Kidney (tissue), 14 donors: Measurements from ENCODE around the gene GRIA4. TPM values are rescaled to one million over a fixed set of nuclear protein-coding genes. Genes with fewer than 3 reads are reported as not detected.
"Not testable (repeated sequence)": the region's sequence is repeated elsewhere in the genome, so short reads cannot be mapped to it uniquely, and the experiment has no call there.

Experiments
- DNase-seq, 5 donors: peaks; one replicate each; pipeline ENCODE4 v3.0.0-alpha.2; 2013 to 2020
- FAIRE-seq: peaks from 2 replicates; lab custom pipeline; 2012; peaks lifted over from hg19 to GRCh38; lab: Jason Lieb, UNC
- H3K27ac ChIP-seq, 2 donors: one replicate each; pipeline ENCODE4 v1.7.0; 2013; ENCODE audit warnings: low read depth in 2 of 2, low read length in 2 of 2, inconsistent platforms in 1 of 2
- H3K27me3 ChIP-seq: one replicate; pipeline ENCODE4 v1.7.1; 2013; ENCODE audit warnings: low read length, inconsistent platforms; ENCODE audit not compliant: control insufficient read depth, insufficient read depth
- H3K36me3 ChIP-seq, 3 donors: one replicate each; pipeline versions ENCODE4 v1.7.0 to v1.7.1; 2013; ENCODE audit warnings: low read length in 3 of 3, control low read depth in 1 of 3, inconsistent platforms in 1 of 3; ENCODE audit not compliant: insufficient read depth in 3 of 3, control insufficient read depth in 2 of 3
- H3K4me1 ChIP-seq, 3 donors: one replicate each; pipeline versions ENCODE4 v1.7.0 to v1.7.1; 2013; ENCODE audit warnings: low read length in 3 of 3, inconsistent platforms in 1 of 3, low read depth in 1 of 3; ENCODE audit not compliant: control insufficient read depth in 2 of 3, insufficient read depth in 2 of 3
- H3K4me3 ChIP-seq, 3 donors: one replicate each; pipeline versions ENCODE4 v1.7.0 to v1.8.1; 2013; ENCODE audit warnings: low read length in 3 of 3, control low read depth in 1 of 3, inconsistent platforms in 1 of 3
- H3K9ac ChIP-seq, 3 donors: one replicate each; pipeline versions ENCODE4 v1.7.0 to v1.7.1; 2013; ENCODE audit warnings: low read length in 3 of 3, control low read depth in 1 of 3, inconsistent platforms in 1 of 3
- H3K9me3 ChIP-seq, 3 donors: one replicate each; pipeline versions ENCODE4 v1.7.0 to v1.7.1; 2013; ENCODE audit warnings: low read length in 3 of 3, control low read depth in 1 of 3, inconsistent platforms in 1 of 3; ENCODE audit not compliant: control insufficient read depth in 2 of 3, insufficient read depth in 1 of 3
- CTCF ChIP-seq: IDR thresholded peaks from 3 replicates; pipeline ENCODE4 v1.5.1; 2012; ENCODE audit warnings: mild to moderate bottlenecking, moderate library complexity, borderline replicate concordance; ENCODE audit not compliant: insufficient read depth; ENCODE audit errors: extremely low read depth
- intact Hi-C: fragments of 100-400 bp; cut with DNase I; formaldehyde crosslinking; loops from one replicate; pipeline ENCODE4 v1.11.1; 2022
- polyA plus RNA-seq: library from polyadenylated mRNA; stranded (reverse); fragments of 350-450 nt; fragmentation: Illumina TruSeq; extraction: RNeasy Lipid Tissue Mini Kit (QIAGEN cat#74804); gene quantifications from one replicate; pipeline ENCODE4 v1.2.3, GENCODE V29; 2014; ENCODE audit warnings: low read depth, low replicate concordance; ENCODE audit not compliant: insufficient read depth
- total RNA-seq: library from RNA; stranded (reverse); fragmentation: NEBNext Ultra II Directional; extraction: Animal tissue kit (Norgen Biotek cat#: 25700); gene quantifications from one replicate; pipeline ENCODE4 v1.2.1, GENCODE V29; 2021
- donor health status: control.
- donor health status: control.
- donor health status: control.
- donor health status: control.
- donor health status: control.
- donor health status: DM: yes; HTN: yes; CAD: no.
- donor health status: Normal renal cell carcinoma (clear cell type).

Gene GRIA4
- total and polyA plus RNA-seq, 2 donors from 2014 or later = 0.45 TPM; not detected in 1

- FAIRE-seq (no peak), DNase-seq (no peak)
- Histone ChIP-seq H3K36me3 (peaks cover 0 to 3% (median 0%) of the 10 kb centered on the region in 3 donors), H3K4me1 (no peaks in the 10 kb centered on the region), H3K4me3 (no peak overlapping the region), H3K9me3 (no peaks in the 10 kb centered on the region), H3K27ac (no peak overlapping the region), H3K9ac (no peak overlapping the region), H3K27me3 (no peaks in the 10 kb centered on the region)
- no peak for TF ChIP-seq CTCF
- intact Hi-C loops = no loop called here
Observed at GRCh38 chr11:105991888-105992287, 382.0 kb downstream of the GRIA4 start.

- Histone ChIP-seq H3K9ac (no peak overlapping the region), H3K9me3 (peaks cover 0 to 2% (median 0%) of the 10 kb centered on the region in 3 donors), H3K4me3 (no peak overlapping the region), H3K27ac (no peak overlapping the region), H3K4me1 (no peaks in the 10 kb centered on the region), H3K36me3 (peaks cover 0 to 2% (median 0%) of the 10 kb centered on the region in 3 donors), H3K27me3 (no peaks in the 10 kb centered on the region)
- DNase-seq = no peak
- FAIRE-seq = no peak
- intact Hi-C loops = no loop called here
- no peak for TF ChIP-seq CTCF
Observed at GRCh38 chr11:106001304-106002012, 391.6 kb downstream of the GRIA4 start.

- H3K36me3 ChIP-seq, H3K27me3 ChIP-seq, H3K4me1 ChIP-seq, FAIRE-seq, intact Hi-C loops, H3K4me3 ChIP-seq, DNase-seq, H3K9me3 ChIP-seq, H3K9ac ChIP-seq, H3K27ac ChIP-seq: not testable (repeated sequence)
Observed at GRCh38 chr11:106003094-106003493, 393.2 kb downstream of the GRIA4 start.

- no peak overlapping the region for H3K27ac ChIP-seq
- no peaks in the 10 kb centered on the region for H3K9me3 ChIP-seq
- H3K27me3 ChIP-seq = no peaks in the 10 kb centered on the region
- peaks cover 9 to 24% (median 14%) of the 10 kb centered on the region in 3 donors for H3K36me3 ChIP-seq
- DNase-seq (no peak), FAIRE-seq (no peak)
- no peak overlapping the region for H3K4me3 ChIP-seq
- H3K4me1 ChIP-seq = no peaks in the 10 kb centered on the region
- TF ChIP-seq CTCF = no peak
- H3K9ac ChIP-seq = no peak overlapping the region
- intact Hi-C loops = no loop called here
Observed at GRCh38 chr11:106011481-106011880, 401.6 kb downstream of the GRIA4 start.
